Vein endothelial cell (primary cell): ENCODE results near the gene GUCY1B1. TPM values are rescaled to one million over a fixed set of nuclear protein-coding genes. Genes with fewer than 3 reads are reported as not detected.

Experiments
- total RNA-seq: library from RNA; depleted of rRNA; stranded (reverse); fragments of >200 nt; gene quantifications from 2 replicates; pipeline ENCODE4 v1.2.3, GENCODE V29; 2012

Gene GUCY1B1
- 4.7 and 5.6 TPM in 2 replicates for total RNA-seq

DNA sequence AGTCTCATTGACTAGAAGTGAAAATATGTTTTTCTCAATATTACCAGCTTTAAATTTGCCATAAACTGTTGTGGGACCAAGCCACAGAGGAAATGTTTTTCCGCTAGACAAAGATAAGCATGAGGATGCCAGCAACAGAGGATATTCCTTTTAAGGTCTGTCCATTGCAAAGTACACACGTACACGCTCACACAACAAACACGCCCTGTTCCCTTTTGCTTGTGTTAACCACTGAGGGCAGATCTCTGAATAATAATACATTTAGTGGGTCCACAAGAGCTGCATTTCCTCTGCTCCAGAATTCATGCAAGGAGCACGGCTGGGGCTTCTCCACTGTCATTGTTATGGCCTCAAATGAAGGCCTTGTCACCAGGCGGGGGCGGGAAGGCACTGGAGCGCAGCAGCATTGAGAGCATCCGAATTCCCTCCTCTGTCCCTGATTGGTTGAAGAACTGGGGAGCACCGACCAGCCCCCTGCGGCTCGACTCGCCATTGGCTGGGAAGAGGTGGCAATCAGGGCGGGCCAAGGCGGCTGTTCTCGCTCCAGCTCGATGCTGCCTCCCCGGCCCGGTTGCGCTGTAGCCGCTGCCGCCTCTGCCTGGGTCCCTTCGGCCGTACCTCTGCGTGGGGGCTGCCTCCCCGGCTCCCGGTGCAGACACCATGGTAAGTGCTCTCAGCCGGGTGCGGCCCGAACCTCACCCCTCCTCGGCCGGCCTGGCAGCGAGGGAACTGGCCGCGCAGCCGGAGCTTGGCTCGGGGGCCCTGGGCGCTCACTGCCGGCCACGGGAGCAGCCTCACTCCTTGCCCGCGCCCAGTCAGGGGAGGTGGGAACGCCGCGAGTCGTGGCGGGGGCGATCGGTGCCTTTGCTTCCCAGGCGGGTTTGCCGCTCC is at the start of gene GUCY1B1:
GUCY1B1 (plus strand) TSS at position 541 of the 891 bp plus-strand sequence; CDS start at position 661, 120 bp downstream.

Other genes starting within 250 kb of the GUCY1B1 start
- 10.2 and 13.1 TPM in 2 replicates for gene GUCY1A1, start 92.2 kb upstream of the GUCY1B1 start, total RNA-seq
- not detected in 2 replicates for gene ASIC5, start 107.3 kb downstream of the GUCY1B1 start, total RNA-seq
- not detected in 2 replicates for gene TDO2, start 144.7 kb downstream of the GUCY1B1 start, total RNA-seq
- gene CTSO, start 194.8 kb downstream of the GUCY1B1 start, total RNA-seq: 4.9 and 5.6 TPM in 2 replicates